GM18519 (cell line): ENCODE measurements around the gene OLIG2.

Source experiments
- ATAC-seq: cut with Tn5 transposase; IDR thresholded peaks from one replicate; pipeline ENCODE4 v1.9.1; 2021; ENCODE audit warnings: mild to moderate bottlenecking, moderate library complexity; ENCODE audit not compliant: unreplicated experiment, low FRiP score

The OLIG2 gene

GRCh38 chr21:33019516-33019884, 6.2 kb upstream of the OLIG2 start:
- ATAC-seq, result no peak

GRCh38 chr21:33019885-33020557, 5.7 kb upstream of the OLIG2 start:
- no peak for ATAC-seq

GRCh38 chr21:33020558-33021100, 5.1 kb upstream of the OLIG2 start:
- no peak for ATAC-seq

- ATAC-seq, result no peak
These were observed 4.6 kb upstream of the OLIG2 start for GRCh38 chr21:33021150-33021549.

DNA sequence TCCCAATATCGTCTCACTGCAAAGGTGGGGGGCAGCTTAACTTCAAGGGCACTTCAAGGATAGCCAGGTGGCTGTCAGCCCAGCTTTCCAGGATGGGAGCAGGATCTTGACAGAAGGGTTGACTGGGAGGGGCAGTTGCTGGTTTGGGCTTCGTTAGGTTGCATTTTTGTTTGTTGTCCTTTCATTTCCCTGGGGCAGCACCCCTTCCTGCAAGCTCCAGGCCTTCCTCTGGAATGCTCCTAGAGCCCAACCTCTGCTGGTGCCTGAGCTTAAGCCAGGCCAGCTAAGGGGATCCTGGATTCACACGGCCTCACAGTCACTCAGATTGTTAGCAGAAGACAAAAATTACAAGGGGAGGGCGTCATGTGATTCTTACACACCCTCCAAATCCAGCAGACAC, 4.1 kb upstream of the OLIG2 start:
- ATAC-seq, result no peak

- ATAC-seq, result no peak
These were observed 3.3 kb upstream of the OLIG2 start for GRCh38 chr21:33022489-33022827.

DNA sequence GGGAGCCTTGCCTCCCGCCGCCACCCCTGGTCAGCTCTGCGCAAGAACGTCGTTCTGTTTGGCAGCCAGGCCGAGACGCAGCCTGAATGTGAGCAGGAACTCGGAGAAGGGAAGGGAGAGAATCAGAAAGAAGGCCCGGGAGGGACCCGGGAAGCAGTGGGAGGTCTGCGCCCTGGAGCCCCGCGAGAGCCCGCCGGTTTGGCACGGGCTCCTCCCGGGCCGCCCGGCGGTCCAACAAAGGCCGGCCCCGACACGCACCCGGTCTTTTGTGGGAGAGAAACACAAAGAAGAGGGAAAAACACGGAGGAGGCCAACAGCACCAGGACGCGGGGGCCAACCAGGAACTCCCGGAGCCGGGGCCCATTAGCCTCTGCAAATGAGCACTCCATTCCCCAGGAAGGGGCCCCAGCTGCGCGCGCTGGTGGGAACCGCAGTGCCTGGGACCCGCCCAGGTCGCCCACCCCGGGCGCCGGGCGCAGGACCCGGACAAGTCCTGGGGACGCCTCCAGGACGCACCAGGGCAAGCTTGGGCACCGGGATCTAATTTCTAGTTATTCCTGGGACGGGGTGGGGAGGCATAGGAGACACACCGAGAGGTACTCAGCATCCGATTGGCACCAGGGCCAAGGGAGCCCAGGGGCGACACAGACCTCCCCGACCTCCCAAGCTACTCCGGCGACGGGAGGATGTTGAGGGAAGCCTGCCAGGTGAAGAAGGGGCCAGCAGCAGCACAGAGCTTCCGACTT, 2.7 kb upstream of the OLIG2 start:
- ATAC-seq, result no peak

- no peak for ATAC-seq
These were observed 2.0 kb upstream of the OLIG2 start for GRCh38 chr21:33023574-33024200.

DNA sequence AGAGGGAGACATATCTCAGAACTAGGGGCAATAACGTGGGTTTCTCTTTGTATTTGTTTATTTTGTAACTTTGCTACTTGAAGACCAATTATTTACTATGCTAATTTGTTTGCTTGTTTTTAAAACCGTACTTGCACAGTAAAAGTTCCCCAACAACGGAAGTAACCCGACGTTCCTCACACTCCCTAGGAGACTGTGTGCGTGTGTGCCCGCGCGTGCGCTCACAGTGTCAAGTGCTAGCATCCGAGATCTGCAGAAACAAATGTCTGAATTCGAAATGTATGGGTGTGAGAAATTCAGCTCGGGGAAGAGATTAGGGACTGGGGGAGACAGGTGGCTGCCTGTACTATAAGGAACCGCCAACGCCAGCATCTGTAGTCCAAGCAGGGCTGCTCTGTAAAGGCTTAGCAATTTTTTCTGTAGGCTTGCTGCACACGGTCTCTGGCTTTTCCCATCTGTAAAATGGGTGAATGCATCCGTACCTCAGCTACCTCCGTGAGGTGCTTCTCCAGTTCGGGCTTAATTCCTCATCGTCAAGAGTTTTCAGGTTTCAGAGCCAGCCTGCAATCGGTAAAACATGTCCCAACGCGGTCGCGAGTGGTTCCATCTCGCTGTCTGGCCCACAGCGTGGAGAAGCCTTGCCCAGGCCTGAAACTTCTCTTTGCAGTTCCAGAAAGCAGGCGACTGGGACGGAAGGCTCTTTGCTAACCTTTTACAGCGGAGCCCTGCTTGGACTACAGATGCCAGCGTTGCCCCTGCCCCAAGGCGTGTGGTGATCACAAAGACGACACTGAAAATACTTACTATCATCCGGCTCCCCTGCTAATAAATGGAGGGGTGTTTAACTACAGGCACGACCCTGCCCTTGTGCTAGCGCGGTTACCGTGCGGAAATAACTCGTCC, 1.3 kb upstream of the OLIG2 start:
- ATAC-seq, result no peak

DNA sequence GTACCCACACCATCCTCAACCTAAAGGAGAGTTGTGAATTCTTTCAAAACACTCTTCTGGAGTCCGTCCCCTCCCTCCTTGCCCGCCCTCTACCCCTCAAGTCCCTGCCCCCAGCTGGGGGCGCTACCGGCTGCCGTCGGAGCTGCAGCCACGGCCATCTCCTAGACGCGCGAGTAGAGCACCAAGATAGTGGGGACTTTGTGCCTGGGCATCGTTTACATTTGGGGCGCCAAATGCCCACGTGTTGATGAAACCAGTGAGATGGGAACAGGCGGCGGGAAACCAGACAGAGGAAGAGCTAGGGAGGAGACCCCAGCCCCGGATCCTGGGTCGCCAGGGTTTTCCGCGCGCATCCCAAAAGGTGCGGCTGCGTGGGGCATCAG, 638 bp upstream of the OLIG2 start:
- ATAC-seq, result no peak

DNA sequence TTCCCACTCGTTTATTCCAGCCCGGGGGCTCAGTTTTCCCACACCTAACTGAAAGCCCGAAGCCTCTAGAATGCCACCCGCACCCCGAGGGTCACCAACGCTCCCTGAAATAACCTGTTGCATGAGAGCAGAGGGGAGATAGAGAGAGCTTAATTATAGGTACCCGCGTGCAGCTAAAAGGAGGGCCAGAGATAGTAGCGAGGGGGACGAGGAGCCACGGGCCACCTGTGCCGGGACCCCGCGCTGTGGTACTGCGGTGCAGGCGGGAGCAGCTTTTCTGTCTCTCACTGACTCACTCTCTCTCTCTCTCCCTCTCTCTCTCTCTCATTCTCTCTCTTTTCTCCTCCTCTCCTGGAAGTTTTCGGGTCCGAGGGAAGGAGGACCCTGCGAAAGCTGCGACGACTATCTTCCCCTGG, 716 bp downstream of the OLIG2 start:
- ATAC-seq, result no peak

DNA sequence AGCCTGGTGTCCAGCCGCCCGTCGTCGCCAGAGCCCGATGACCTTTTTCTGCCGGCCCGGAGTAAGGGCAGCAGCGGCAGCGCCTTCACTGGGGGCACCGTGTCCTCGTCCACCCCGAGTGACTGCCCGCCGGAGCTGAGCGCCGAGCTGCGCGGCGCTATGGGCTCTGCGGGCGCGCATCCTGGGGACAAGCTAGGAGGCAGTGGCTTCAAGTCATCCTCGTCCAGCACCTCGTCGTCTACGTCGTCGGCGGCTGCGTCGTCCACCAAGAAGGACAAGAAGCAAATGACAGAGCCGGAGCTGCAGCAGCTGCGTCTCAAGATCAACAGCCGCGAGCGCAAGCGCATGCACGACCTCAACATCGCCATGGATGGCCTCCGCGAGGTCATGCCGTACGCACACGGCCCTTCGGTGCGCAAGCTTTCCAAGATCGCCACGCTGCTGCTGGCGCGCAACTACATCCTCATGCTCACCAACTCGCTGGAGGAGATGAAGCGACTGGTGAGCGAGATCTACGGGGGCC, 1.2 kb downstream of the OLIG2 start:
- no peak for ATAC-seq

GRCh38 chr21:33027401-33028286, 1.9 kb downstream of the OLIG2 start:
- ATAC-seq, result no peak

GRCh38 chr21:33028287-33028670, 2.5 kb downstream of the OLIG2 start:
- no peak for ATAC-seq

GRCh38 chr21:33028773-33029384, 3.1 kb downstream of the OLIG2 start:
- ATAC-seq, result no peak

GRCh38 chr21:33029385-33029921, 3.7 kb downstream of the OLIG2 start:
- ATAC-seq, result no peak

DNA sequence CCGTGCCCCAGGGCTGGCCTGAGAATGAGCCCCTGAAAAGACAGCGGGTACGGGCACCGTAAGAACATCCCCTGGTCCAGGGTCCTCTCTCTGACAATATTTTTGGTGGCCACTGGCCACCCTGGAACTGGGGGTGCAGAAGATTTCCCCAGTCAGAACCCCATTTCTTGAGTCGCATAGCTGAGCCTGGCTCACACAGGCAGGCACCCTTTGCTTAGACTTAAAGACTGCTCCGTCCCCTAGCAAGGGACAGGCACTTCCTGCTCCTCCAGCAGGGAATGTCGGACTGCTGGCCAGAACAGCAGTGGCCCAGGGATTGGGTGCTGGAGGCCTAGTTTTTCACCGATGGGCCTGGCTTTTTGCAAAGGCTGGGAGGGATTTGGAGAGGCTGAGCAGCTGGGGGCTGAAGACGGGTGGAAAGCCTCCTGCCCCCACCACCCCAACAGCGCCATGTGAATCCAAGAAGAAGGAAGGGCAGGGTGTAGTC, 4.3 kb downstream of the OLIG2 start:
- no peak for ATAC-seq

DNA sequence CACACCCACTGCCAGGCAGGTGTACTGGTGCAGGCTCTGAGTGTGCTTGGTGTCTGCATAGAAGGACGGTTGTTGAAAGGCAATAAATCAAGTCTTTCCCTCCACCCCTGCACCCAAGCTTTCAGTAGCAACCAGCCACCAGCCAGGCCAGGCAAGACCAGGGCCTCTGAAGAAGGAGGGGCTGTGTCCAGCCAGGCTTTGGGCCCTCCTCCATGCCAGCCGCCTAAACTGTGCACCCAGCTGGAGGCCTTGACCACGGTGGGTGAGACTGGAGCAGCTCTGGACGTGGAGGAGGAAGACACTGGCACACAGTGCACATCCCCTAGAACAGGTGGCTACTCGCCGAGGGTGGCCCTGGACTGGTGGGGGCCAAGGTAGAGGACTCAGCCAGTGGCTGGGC, 4.9 kb downstream of the OLIG2 start:
- no peak for ATAC-seq
